ENCODE measurements around the gene ZKSCAN3. TPM values are rescaled to one million over a fixed set of nuclear protein-coding genes. Genes with fewer than 3 reads are reported as not detected.

ZKSCAN3 gene
- total and polyA plus RNA-seq, 4 donors = 1.1 to 13.2 (median 3.1) TPM

- Histone ChIP-seq H3K4me1 (ENCODE audit: control insufficient read depth in 5 of 5, insufficient read depth in 5 of 5, low read length in 5 of 5) (peaks cover 0 to 19% (median 3%) of the 10 kb centered on the region in 5 donors), H3K4me3 (no peak overlapping the region), H3K36me3 (ENCODE audit: control insufficient read depth in 4 of 4, insufficient read depth in 4 of 4, low read length in 4 of 4) (no peaks in the 10 kb centered on the region), H3K9ac (ENCODE audit: insufficient read depth in 1 of 2, low read length in 2 of 2) (peak overlapping the region; percentile 88 to 100), H3K9me3 (ENCODE audit: control insufficient read depth in 4 of 4, insufficient read depth in 3 of 4, low read length in 3 of 4) (no peaks in the 10 kb centered on the region), H3K27me3 (ENCODE audit: control insufficient read depth in 3 of 3, insufficient read depth in 3 of 3, low read length in 2 of 3) (no peaks in the 10 kb centered on the region), H3K27ac (ENCODE audit: low read depth in 1 of 2, low read length in 1 of 2) (peak overlapping the region; percentile 87 to 96)
- no peak for TF ChIP-seq CTCF (IDR thresholded peaks at IDR 0.05; ENCODE audit: control extremely low read depth, extremely low read depth)
- WGBS, 2 donors = 81 to 83% methylated on average over 7 of the region's 7 CpGs
- no peak for ATAC-seq (ENCODE audit: insufficient read depth, low FRiP score)
- peak in 2 of 3 donors; percentile 21 to 34 for DNase-seq
Measured at GRCh38 chr6:28334286-28335039, 15.3 kb upstream of the ZKSCAN3 start.

- Histone ChIP-seq H3K27ac (ENCODE audit: low read depth in 1 of 2, low read length in 1 of 2) (peak overlapping the region; percentile 87 to 96), H3K27me3 (ENCODE audit: control insufficient read depth in 3 of 3, insufficient read depth in 3 of 3, low read length in 2 of 3) (no peaks in the 10 kb centered on the region), H3K9me3 (ENCODE audit: control insufficient read depth in 4 of 4, insufficient read depth in 3 of 4, low read length in 3 of 4) (no peaks in the 10 kb centered on the region), H3K9ac (ENCODE audit: insufficient read depth in 1 of 2, low read length in 2 of 2) (peak overlapping the region; percentile 88 to 100), H3K4me3 (no peak overlapping the region), H3K36me3 (ENCODE audit: control insufficient read depth in 4 of 4, insufficient read depth in 4 of 4, low read length in 4 of 4) (no peaks in the 10 kb centered on the region), H3K4me1 (ENCODE audit: control insufficient read depth in 5 of 5, insufficient read depth in 5 of 5, low read length in 5 of 5) (peaks cover 0 to 19% (median 3%) of the 10 kb centered on the region in 5 donors)
- 28 to 34% methylated on average over 12 of the region's 12 CpGs for WGBS, 2 donors
- peak; percentile 1 for ATAC-seq (ENCODE audit: insufficient read depth, low FRiP score)
- DNase-seq = peak in 1 of 3 donors; percentile 99
- no peak for TF ChIP-seq CTCF (IDR thresholded peaks at IDR 0.05; ENCODE audit: control extremely low read depth, extremely low read depth)
Measured at GRCh38 chr6:28335040-28335563, 14.6 kb upstream of the ZKSCAN3 start.

- DNase-seq (peak in 2 of 3 donors; percentile 98 to 100), ATAC-seq (ENCODE audit: insufficient read depth, low FRiP score) (peak; percentile 96)
- Histone ChIP-seq H3K27me3 (ENCODE audit: control insufficient read depth in 3 of 3, insufficient read depth in 3 of 3, low read length in 2 of 3) (no peaks in the 10 kb centered on the region), H3K27ac (ENCODE audit: low read depth in 1 of 2, low read length in 1 of 2) (peak within 1 kb of the TSS; percentile 87 to 96), H3K4me1 (ENCODE audit: control insufficient read depth in 5 of 5, insufficient read depth in 5 of 5, low read length in 5 of 5) (peaks cover 0 to 19% (median 3%) of the 10 kb centered on the region in 5 donors), H3K36me3 (ENCODE audit: control insufficient read depth in 4 of 4, insufficient read depth in 4 of 4, low read length in 4 of 4) (no peaks in the 10 kb centered on the region), H3K9ac (ENCODE audit: insufficient read depth in 1 of 2, low read length in 2 of 2) (peak within 1 kb of the TSS; percentile 94 to 100), H3K9me3 (ENCODE audit: control insufficient read depth in 4 of 4, insufficient read depth in 3 of 4, low read length in 3 of 4) (no peaks in the 10 kb centered on the region), H3K4me3 (peak within 1 kb of the TSS; percentile 62)
- 0% methylated on average over 35 of the region's 35 CpGs for WGBS, 2 donors
- TF ChIP-seq CTCF (IDR thresholded peaks at IDR 0.05; ENCODE audit: control extremely low read depth, extremely low read depth) = no peak
Measured at GRCh38 chr6:28335564-28336283, 14.0 kb upstream of the ZKSCAN3 start, which contains the start of gene ZSCAN31. Gene ZSCAN31 (minus strand): TSS chr6:28336148. CDS start chr6:28329683, 6,465 bp downstream.
